CD14-positive monocyte (primary cell): ENCODE results near the gene KDM4C. TPM values are rescaled to one million over a fixed set of nuclear protein-coding genes. Genes with fewer than 3 reads are reported as not detected.

Source experiments
- DNase-seq, 3 donors: peaks; one replicate each; pipeline ENCODE4 v3.0.0-alpha.2; 2011 to 2022
- H2AFZ ChIP-seq: 2 replicates; pipeline ENCODE4 v1.6.0; 2012; ENCODE audit warnings: mild to moderate bottlenecking, low read depth, low read length, inconsistent platforms; ENCODE audit not compliant: insufficient read depth, poor library complexity, severe bottlenecking
- H3K27ac ChIP-seq, 2 donors: 1 replicate in 1 of 2; 2 replicates in 1 of 2; pipeline ENCODE4 v1.5.1; 2012 to 2013; ENCODE audit warnings: low read length in 2 of 2, control low read depth in 1 of 2, inconsistent platforms in 1 of 2, low read depth in 1 of 2, mild to moderate bottlenecking in 1 of 2
- H3K27me3 ChIP-seq, 2 donors: one replicate each; pipeline versions ENCODE4 v1.6.0 to v1.6.1; 2011 to 2013; ENCODE audit warnings: low read length in 2 of 2; ENCODE audit not compliant: control insufficient read depth in 2 of 2, insufficient read depth in 2 of 2
- H3K36me3 ChIP-seq, 2 donors: replicated peaks in 1 of 2; 1 replicate in 1 of 2; 2 replicates in 1 of 2; pipeline versions ENCODE4 v1.5.1 to v1.6.1; 2012 to 2013; ENCODE audit warnings: low read length in 2 of 2, control low read depth in 1 of 2, inconsistent platforms in 1 of 2, mild to moderate bottlenecking in 1 of 2; ENCODE audit not compliant: insufficient read depth in 2 of 2, control insufficient read depth in 1 of 2
- H3K4me1 ChIP-seq, 2 donors: 1 replicate in 1 of 2; 2 replicates in 1 of 2; pipeline versions ENCODE4 v1.5.1 to v1.6.1; 2012 to 2013; ENCODE audit warnings: low read length in 2 of 2, control low read depth in 1 of 2, inconsistent platforms in 1 of 2, mild to moderate bottlenecking in 1 of 2, moderate library complexity in 1 of 2; ENCODE audit not compliant: insufficient read depth in 2 of 2, control insufficient read depth in 1 of 2
- H3K4me2 ChIP-seq: replicated peaks from 2 replicates; pipeline ENCODE3; 2012; ENCODE audit warnings: low read length, moderate library complexity, mild to moderate bottlenecking; ENCODE audit not compliant: poor library complexity, severe bottlenecking; ENCODE audit errors: extremely low read depth
- H3K4me3 ChIP-seq, 3 experiments: fragments of 200-600 bp in 1 of 3; sonication (generic) in 1 of 3; replicated peaks in 1 of 3; 1 replicate in 2 of 3; 2 replicates in 1 of 3; pipeline ENCODE4 v1.5.1; 2011 to 2013; ENCODE audit warnings: low read length in 3 of 3, mild to moderate bottlenecking in 3 of 3, control low read depth in 2 of 3, low read depth in 2 of 3, inconsistent platforms in 1 of 3, moderate library complexity in 1 of 3
- H3K79me2 ChIP-seq: 2 replicates; pipeline ENCODE4 v1.6.0; 2012; ENCODE audit warnings: mild to moderate bottlenecking, control low read depth, inconsistent platforms, low read length, moderate library complexity; ENCODE audit not compliant: insufficient read depth
- H3K9ac ChIP-seq: 2 replicates; pipeline ENCODE4 v1.6.0; 2017; ENCODE audit warnings: low read length, mild to moderate bottlenecking; ENCODE audit not compliant: insufficient read depth, poor library complexity, severe bottlenecking
- H3K9me3 ChIP-seq, 2 donors: replicated peaks in 1 of 2; 1 replicate in 1 of 2; 2 replicates in 1 of 2; pipeline versions ENCODE4 v1.5.1 to v1.6.1; 2012 to 2013; ENCODE audit warnings: low read length in 2 of 2, control low read depth in 1 of 2; ENCODE audit not compliant: control insufficient read depth in 1 of 2, insufficient read depth in 1 of 2
- H4K20me1 ChIP-seq: 2 replicates; pipeline ENCODE4 v1.6.0; 2012; ENCODE audit warnings: mild to moderate bottlenecking, low read length, control low read depth, moderate library complexity; ENCODE audit not compliant: insufficient read depth
- H3K27ac Mint-ChIP-seq, 7 donors: one replicate each; pipeline ENCODE4 v1.8.0; 2020; ENCODE audit warnings: mild to moderate bottlenecking in 7 of 7, mixed read lengths in 7 of 7, moderate library complexity in 6 of 7, inconsistent platforms in 2 of 7
- H3K27me3 Mint-ChIP-seq, 3 donors: one replicate each; pipeline ENCODE4 v1.8.0; 2021 to 2022; ENCODE audit warnings: low read depth in 3 of 3, mild to moderate bottlenecking in 3 of 3, mixed read lengths in 3 of 3, moderate library complexity in 3 of 3, inconsistent platforms in 1 of 3
- H3K36me3 Mint-ChIP-seq, 2 donors: one replicate each; pipeline ENCODE4 v1.8.0; 2020; ENCODE audit warnings: mixed read lengths in 2 of 2, inconsistent platforms in 1 of 2, mild to moderate bottlenecking in 1 of 2
- H3K4me1 Mint-ChIP-seq: one replicate; pipeline ENCODE4 v1.8.0; 2020; ENCODE audit warnings: mild to moderate bottlenecking, mixed read lengths
- H3K4me3 Mint-ChIP-seq, 2 donors: one replicate each; pipeline ENCODE4 v1.8.0; 2020; ENCODE audit warnings: mild to moderate bottlenecking in 2 of 2, mixed read lengths in 2 of 2, moderate library complexity in 1 of 2
- H3K9me3 Mint-ChIP-seq, 7 donors: one replicate each; pipeline ENCODE4 v1.8.0; 2020 to 2022; ENCODE audit warnings: mixed read lengths in 7 of 7, mild to moderate bottlenecking in 6 of 7, moderate library complexity in 6 of 7, inconsistent platforms in 2 of 7
- WGBS: methylation state at CpG from one replicate; pipeline ENCODE4 v1.1.5; 2013; ENCODE audit warnings: missing lambda C conversion rate; ENCODE audit not compliant: insufficient coverage; 5-methylcytosine and 5-hydroxymethylcytosine counted together
- intact Hi-C, 2 donors: fragments of 100-400 bp; cut with micrococcal nuclease; formaldehyde crosslinking; loops; one replicate each; pipeline versions ENCODE4 v1.15.0 to v1.15.1; 2023
- polyA plus RNA-seq, 3 donors: library from polyadenylated mRNA; depleted of rRNA in 1 of 3; unstranded in 2 of 3; stranded (reverse) in 1 of 3; fragments of 300-500 nt in 2 of 3; fragments of >200 nt in 1 of 3; fragmentation: Illumina TruSeq in 2 of 3; gene quantifications; 1 replicate in 2 of 3; 2 replicates in 1 of 3; pipeline ENCODE4 v1.2.3, GENCODE V29; 2012 to 2021
- TF ChIP-seq, protein P1 (sequence below): fragments of 200-600 bp; IDR thresholded peaks from one replicate; pipeline ENCODE4 v1.8.0; 2022; ENCODE audit warnings: antibody characterized with exemption, mild to moderate bottlenecking

Gene KDM4C
- polyA plus RNA-seq, 3 donors: 15.2 to 36.2 (median 17.1) TPM

GRCh38 chr9:6922124-6922676, 164.4 kb downstream of the KDM4C start:
- Mint-ChIP-seq H3K9me3 (peaks cover 0 to 4% (median 0%) of the 10 kb centered on the region in 7 donors), H3K27me3 (no peaks in the 10 kb centered on the region)
- H4K20me1 ChIP-seq: peaks cover 80% of the 10 kb centered on the region

GRCh38 chr9:6922680-6923079, 164.9 kb downstream of the KDM4C start:
- H3K9me3 ChIP-seq: no peaks in the 10 kb centered on the region
- H3K27ac Mint-ChIP-seq: peak overlapping the region in 2 of 7 donors; percentile 9 to 47
- no peak overlapping the region for H3K9ac ChIP-seq
- H3K36me3 Mint-ChIP-seq: peaks cover 21 to 31% of the 10 kb centered on the region in 2 donors
- DNase-seq: no peak
- peaks cover 77% of the 10 kb centered on the region for H4K20me1 ChIP-seq
- H3K27me3 ChIP-seq: no peaks in the 10 kb centered on the region
- H3K4me1 ChIP-seq: peaks cover 3 to 9% of the 10 kb centered on the region in 2 donors
- intact Hi-C loops: no loop called here
- H3K79me2 ChIP-seq: peaks cover 3% of the 10 kb centered on the region
- H3K4me1 Mint-ChIP-seq: peaks cover 36% of the 10 kb centered on the region
- H2AFZ ChIP-seq: no peak overlapping the region
- peaks cover 0 to 4% (median 0%) of the 10 kb centered on the region in 7 donors for H3K9me3 Mint-ChIP-seq
- TF ChIP-seq, protein P1, sequence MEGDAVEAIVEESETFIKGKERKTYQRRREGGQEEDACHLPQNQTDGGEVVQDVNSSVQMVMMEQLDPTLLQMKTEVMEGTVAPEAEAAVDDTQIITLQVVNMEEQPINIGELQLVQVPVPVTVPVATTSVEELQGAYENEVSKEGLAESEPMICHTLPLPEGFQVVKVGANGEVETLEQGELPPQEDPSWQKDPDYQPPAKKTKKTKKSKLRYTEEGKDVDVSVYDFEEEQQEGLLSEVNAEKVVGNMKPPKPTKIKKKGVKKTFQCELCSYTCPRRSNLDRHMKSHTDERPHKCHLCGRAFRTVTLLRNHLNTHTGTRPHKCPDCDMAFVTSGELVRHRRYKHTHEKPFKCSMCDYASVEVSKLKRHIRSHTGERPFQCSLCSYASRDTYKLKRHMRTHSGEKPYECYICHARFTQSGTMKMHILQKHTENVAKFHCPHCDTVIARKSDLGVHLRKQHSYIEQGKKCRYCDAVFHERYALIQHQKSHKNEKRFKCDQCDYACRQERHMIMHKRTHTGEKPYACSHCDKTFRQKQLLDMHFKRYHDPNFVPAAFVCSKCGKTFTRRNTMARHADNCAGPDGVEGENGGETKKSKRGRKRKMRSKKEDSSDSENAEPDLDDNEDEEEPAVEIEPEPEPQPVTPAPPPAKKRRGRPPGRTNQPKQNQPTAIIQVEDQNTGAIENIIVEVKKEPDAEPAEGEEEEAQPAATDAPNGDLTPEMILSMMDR: no peak
- H3K4me2 ChIP-seq: no peak overlapping the region
- H3K4me3 Mint-ChIP-seq: no peak overlapping the region
- peaks cover 0 to 12% of the 10 kb centered on the region in 2 donors for H3K36me3 ChIP-seq
- no peaks in the 10 kb centered on the region for H3K27me3 Mint-ChIP-seq
- no peak overlapping the region for H3K4me3 ChIP-seq
- WGBS: no CpG with 5 or more reads among the region's 2 CpGs
- H3K27ac ChIP-seq: no peak overlapping the region

More at GRCh38 chr9:6922124-6922676, 164.4 kb downstream of the KDM4C start:
- TF ChIP-seq, protein P1: no peak
- Histone ChIP-seq H3K9me3 (no peaks in the 10 kb centered on the region), H3K4me3 (no peak overlapping the region), H3K4me2 (no peak overlapping the region), H3K27ac (no peak overlapping the region), H2AFZ (no peak overlapping the region), H3K9ac (no peak overlapping the region), H3K36me3 (peaks cover 0 to 12% of the 10 kb centered on the region in 2 donors), H3K79me2 (peaks cover 3% of the 10 kb centered on the region), H3K27me3 (no peaks in the 10 kb centered on the region), H3K4me1 (peaks cover 3 to 9% of the 10 kb centered on the region in 2 donors)
- DNase-seq: no peak
- peaks cover 23 to 29% of the 10 kb centered on the region in 2 donors for H3K36me3 Mint-ChIP-seq
- H3K4me1 Mint-ChIP-seq: peaks cover 36% of the 10 kb centered on the region
- no CpG with 5 or more reads among the region's 2 CpGs for WGBS
- intact Hi-C loops: no loop called here
- peak overlapping the region in 2 of 7 donors; percentile 9 to 47 for H3K27ac Mint-ChIP-seq
- no peak overlapping the region for H3K4me3 Mint-ChIP-seq
